ENCODE measurements around the gene AGK. TPM values are rescaled to one million over a fixed set of nuclear protein-coding genes. Genes with fewer than 3 reads are reported as not detected.
A peak's percentile ranks its signal among the peaks of the same experiment; 100 is the strongest.

AGK gene
- total RNA-seq, 5 donors from 2014 or later (not counting 1 experiment from before 2014, with no cell fraction given), result 22.1 to 39.7 (median 28.8) TPM

- Mint-ChIP-seq H3K4me1 (peaks cover 6 to 10% (median 6%) of the 10 kb centered on the region in 3 donors), H3K9me3 (no peaks in the 10 kb centered on the region), H3K27me3 (no peaks in the 10 kb centered on the region), H3K27ac (peak overlapping the region; percentile 30 to 63), H3K36me3 (peaks cover 16% of the 10 kb centered on the region), H3K4me3 (no peak overlapping the region)
- no peak overlapping the region for H3K27ac ChIP-seq (ENCODE audit: low read length)
- 100% methylated on average over 1 of the region's 6 CpGs for WGBS (ENCODE audit: insufficient coverage)
- peaks cover 4 to 23% of the 10 kb centered on the region in 2 donors for H3K36me3 ChIP-seq (ENCODE audit: control insufficient read depth in 2 of 2, extremely low read depth in 1 of 2, insufficient read depth in 1 of 2, low read length in 1 of 2)
- no peak overlapping the region for H3K4me3 ChIP-seq (ENCODE audit: control insufficient read depth in 1 of 2, extremely low read depth in 1 of 2, low read length in 1 of 2)
- ATAC-seq (replicated peaks in 1 of 4), result peak in 1 of 4 experiments; percentile 35
- H3K9me3 ChIP-seq, result no peaks in the 10 kb centered on the region
- no peaks in the 10 kb centered on the region for H3K27me3 ChIP-seq (replicated peaks in 1 of 2; ENCODE audit: control insufficient read depth in 2 of 2, extremely low read depth in 1 of 2, insufficient read depth in 2 of 2, low read length in 1 of 2)
- no peaks in the 10 kb centered on the region for H3K4me1 ChIP-seq (ENCODE audit: control insufficient read depth in 1 of 2, extremely low read depth in 1 of 2, insufficient read depth in 2 of 2, low read length in 2 of 2)
- ChIA-PET CTCF (interaction anchor here (0.7 to 2.1 kb wide), 4 partner anchors 12 to 136 kb away, joined by 3 to 5 read pairs (median 4); partner anchors contain the start of gene SSBP1 (in 1 of the 2)), POLR2A (interaction anchor here in 1 of 2 donors (0.6 kb wide), 2 partner anchors 70 to 174 kb away, joined by 3 to 6 read pairs; no protein-coding TSS in a partner anchor)
- DNase-seq, result peak in 6 of 35 experiments; percentile 6 to 38 (median 16)
Measured at GRCh38 chr7:141649865-141650634, 98.8 kb downstream of the AGK start.

GRCh38 chr7:141651417-141651816, 100.2 kb downstream of the AGK start:
- peak overlapping the region in 1 of 2 donors; percentile 12 for H3K27ac Mint-ChIP-seq
- DNase-seq (no peak), ATAC-seq (replicated peaks in 1 of 4) (no peak)
- no peak overlapping the region for H3K27ac ChIP-seq (ENCODE audit: low read length)
- H3K4me3 ChIP-seq (ENCODE audit: control insufficient read depth in 1 of 2, extremely low read depth in 1 of 2, low read length in 1 of 2), result no peak overlapping the region
- no peaks in the 10 kb centered on the region for H3K9me3 Mint-ChIP-seq
- H3K4me3 Mint-ChIP-seq, result no peak overlapping the region
- H3K36me3 Mint-ChIP-seq, result peaks cover 19% of the 10 kb centered on the region
- CTCF ChIA-PET, result interaction anchor here (0.7 to 1.6 kb wide), 3 partner anchors 9 to 89 kb away, joined by 3 to 5 read pairs (median 3); partner anchors contain the start of gene SSBP1 (in 1 of the 2)
- no peaks in the 10 kb centered on the region for H3K9me3 ChIP-seq
- H3K27me3 ChIP-seq (replicated peaks in 1 of 2; ENCODE audit: control insufficient read depth in 2 of 2, extremely low read depth in 1 of 2, insufficient read depth in 2 of 2, low read length in 1 of 2), result no peaks in the 10 kb centered on the region
- H3K36me3 ChIP-seq (ENCODE audit: control insufficient read depth in 2 of 2, extremely low read depth in 1 of 2, insufficient read depth in 1 of 2, low read length in 1 of 2), result peaks cover 4 to 25% of the 10 kb centered on the region in 2 donors
- WGBS (ENCODE audit: insufficient coverage), result 95% methylated on average over 9 of the region's 9 CpGs
- peaks cover 6 to 10% (median 6%) of the 10 kb centered on the region in 3 donors for H3K4me1 Mint-ChIP-seq
- H3K27me3 Mint-ChIP-seq, result no peaks in the 10 kb centered on the region
- no peaks in the 10 kb centered on the region for H3K4me1 ChIP-seq (ENCODE audit: control insufficient read depth in 1 of 2, extremely low read depth in 1 of 2, insufficient read depth in 2 of 2, low read length in 2 of 2)
- POLR2A ChIA-PET, result interaction anchor here in 1 of 2 donors (0.6 kb wide), 1 partner anchor 133 kb away, joined by 3 read pairs; no protein-coding TSS in a partner anchor

- CTCF ChIA-PET, result interaction anchor here (1.5 to 3.0 kb wide), 2 partner anchors 7 to 85 kb away, joined by 3 to 39 read pairs; partner anchors contain the start of gene SSBP1 (in 1 of the 2)
Measured at GRCh38 chr7:141652691-141653090, 101.5 kb downstream of the AGK start.

GRCh38 chr7:141654551-141654950, 103.3 kb downstream of the AGK start:
- peaks cover 16% of the 10 kb centered on the region for H3K36me3 Mint-ChIP-seq
- DNase-seq (peak; percentile 14 to 80 (median 62)), ATAC-seq (replicated peaks in 1 of 4) (peak; percentile 86 to 96 (median 93))
- CTCF ChIA-PET, result interaction anchor here (0.5 to 3.2 kb wide), 24 partner anchors 11 to 1634 kb away, joined by 3 to 39 read pairs (median 4); partner anchors contain the start of genes CASP2 (in 1 of the 2), DENND11 (in 1 of the 2) and SSBP1 (in 1 of the 2)
- H3K36me3 ChIP-seq (ENCODE audit: control insufficient read depth in 2 of 2, extremely low read depth in 1 of 2, insufficient read depth in 1 of 2, low read length in 1 of 2), result peaks cover 5 to 39% of the 10 kb centered on the region in 2 donors
- H3K4me3 ChIP-seq (ENCODE audit: control insufficient read depth in 1 of 2, extremely low read depth in 1 of 2, low read length in 1 of 2), result no peak overlapping the region
- POLR2A ChIA-PET, result interaction anchor here (1.0 to 1.1 kb wide), 2 partner anchors 48 to 84 kb away, joined by 3 to 8 read pairs; partner anchors contain the start of gene SSBP1 (in 1 of the 2)
- H3K27me3 ChIP-seq (replicated peaks in 1 of 2; ENCODE audit: control insufficient read depth in 2 of 2, extremely low read depth in 1 of 2, insufficient read depth in 2 of 2, low read length in 1 of 2), result no peaks in the 10 kb centered on the region
- no peaks in the 10 kb centered on the region for H3K27me3 Mint-ChIP-seq
- H3K4me3 Mint-ChIP-seq, result no peak overlapping the region
- H3K27ac ChIP-seq (ENCODE audit: low read length), result no peak overlapping the region
- peak overlapping the region; percentile 30 to 82 for H3K27ac Mint-ChIP-seq
- no peaks in the 10 kb centered on the region for H3K9me3 ChIP-seq
- no peaks in the 10 kb centered on the region for H3K9me3 Mint-ChIP-seq
- H3K4me1 Mint-ChIP-seq, result peaks cover 6 to 10% (median 6%) of the 10 kb centered on the region in 3 donors
- WGBS (ENCODE audit: insufficient coverage), result no CpG with 5 or more reads among the region's 3 CpGs
- no peaks in the 10 kb centered on the region for H3K4me1 ChIP-seq (ENCODE audit: control insufficient read depth in 1 of 2, extremely low read depth in 1 of 2, insufficient read depth in 2 of 2, low read length in 2 of 2)

More at GRCh38 chr7:141652691-141653090, 101.5 kb downstream of the AGK start:
- H3K27me3 ChIP-seq (replicated peaks in 1 of 2; ENCODE audit: control insufficient read depth in 2 of 2, extremely low read depth in 1 of 2, insufficient read depth in 2 of 2, low read length in 1 of 2), result no peaks in the 10 kb centered on the region
- H3K9me3 ChIP-seq, result no peaks in the 10 kb centered on the region
- POLR2A ChIA-PET, result interaction anchor here in 1 of 2 donors (1.1 kb wide), 1 partner anchor 86 kb away, joined by 3 read pairs; the partner anchor contains the start of gene SSBP1
- Mint-ChIP-seq H3K27me3 (no peaks in the 10 kb centered on the region), H3K9me3 (no peaks in the 10 kb centered on the region), H3K4me1 (peaks cover 6 to 10% (median 6%) of the 10 kb centered on the region in 3 donors), H3K36me3 (peaks cover 19% of the 10 kb centered on the region), H3K4me3 (no peak overlapping the region), H3K27ac (no peak overlapping the region)
- H3K36me3 ChIP-seq (ENCODE audit: control insufficient read depth in 2 of 2, extremely low read depth in 1 of 2, insufficient read depth in 1 of 2, low read length in 1 of 2), result peaks cover 4 to 28% of the 10 kb centered on the region in 2 donors
- ATAC-seq (replicated peaks in 1 of 4) (no peak), DNase-seq (no peak)
- no peak overlapping the region for H3K27ac ChIP-seq (ENCODE audit: low read length)
- no peaks in the 10 kb centered on the region for H3K4me1 ChIP-seq (ENCODE audit: control insufficient read depth in 1 of 2, extremely low read depth in 1 of 2, insufficient read depth in 2 of 2, low read length in 2 of 2)
- no peak overlapping the region for H3K4me3 ChIP-seq (ENCODE audit: control insufficient read depth in 1 of 2, extremely low read depth in 1 of 2, low read length in 1 of 2)
- WGBS (ENCODE audit: insufficient coverage), result 91% methylated on average over 3 of the region's 3 CpGs

GRCh38 chr7:141659501-141659900, 108.3 kb downstream of the AGK start:
- no peak overlapping the region for H3K4me3 ChIP-seq (ENCODE audit: control insufficient read depth in 1 of 2, extremely low read depth in 1 of 2, low read length in 1 of 2)
- Mint-ChIP-seq H3K27me3 (no peaks in the 10 kb centered on the region), H3K4me1 (peaks cover 5 to 8% (median 7%) of the 10 kb centered on the region in 3 donors), H3K9me3 (no peaks in the 10 kb centered on the region), H3K4me3 (no peak overlapping the region), H3K36me3 (peaks cover 35% of the 10 kb centered on the region), H3K27ac (peak overlapping the region; percentile 53 to 64)
- no peaks in the 10 kb centered on the region for H3K9me3 ChIP-seq
- no peaks in the 10 kb centered on the region for H3K4me1 ChIP-seq (ENCODE audit: control insufficient read depth in 1 of 2, extremely low read depth in 1 of 2, insufficient read depth in 2 of 2, low read length in 2 of 2)
- no peak for ATAC-seq (replicated peaks in 1 of 4)
- ChIA-PET POLR2A (no interaction called here), CTCF (interaction anchor here (1.1 to 1.2 kb wide), 2 partner anchors 8 to 11 kb away, joined by 3 read pairs; no protein-coding TSS in a partner anchor)
- 80% methylated on average over 6 of the region's 6 CpGs for WGBS (ENCODE audit: insufficient coverage)
- peaks cover 3 to 62% of the 10 kb centered on the region in 2 donors for H3K36me3 ChIP-seq (ENCODE audit: control insufficient read depth in 2 of 2, extremely low read depth in 1 of 2, insufficient read depth in 1 of 2, low read length in 1 of 2)
- no peaks in the 10 kb centered on the region for H3K27me3 ChIP-seq (replicated peaks in 1 of 2; ENCODE audit: control insufficient read depth in 2 of 2, extremely low read depth in 1 of 2, insufficient read depth in 2 of 2, low read length in 1 of 2)
- no peak overlapping the region for H3K27ac ChIP-seq (ENCODE audit: low read length)
- no peak for DNase-seq

- ChIA-PET POLR2A (no interaction called here), CTCF (interaction anchor here (0.6 to 1.2 kb wide), 2 partner anchors 8 to 134 kb away, joined by 3 to 4 read pairs; no protein-coding TSS in a partner anchor)
- Histone ChIP-seq H3K27me3 (replicated peaks in 1 of 2; ENCODE audit: control insufficient read depth in 2 of 2, extremely low read depth in 1 of 2, insufficient read depth in 2 of 2, low read length in 1 of 2) (no peaks in the 10 kb centered on the region), H3K36me3 (ENCODE audit: control insufficient read depth in 2 of 2, extremely low read depth in 1 of 2, insufficient read depth in 1 of 2, low read length in 1 of 2) (peaks cover 9 to 69% of the 10 kb centered on the region in 2 donors), H3K4me1 (ENCODE audit: control insufficient read depth in 1 of 2, extremely low read depth in 1 of 2, insufficient read depth in 2 of 2, low read length in 2 of 2) (no peaks in the 10 kb centered on the region), H3K4me3 (ENCODE audit: control insufficient read depth in 1 of 2, extremely low read depth in 1 of 2, low read length in 1 of 2) (no peak overlapping the region), H3K27ac (ENCODE audit: low read length) (no peak overlapping the region), H3K9me3 (no peaks in the 10 kb centered on the region)
- H3K9me3 Mint-ChIP-seq, result no peaks in the 10 kb centered on the region
- no peak for ATAC-seq (replicated peaks in 1 of 4)
- WGBS (ENCODE audit: insufficient coverage), result 61% methylated on average over 4 of the region's 4 CpGs
- peaks cover 0 to 4% (median 4%) of the 10 kb centered on the region in 3 donors for H3K4me1 Mint-ChIP-seq
- H3K4me3 Mint-ChIP-seq, result no peak overlapping the region
- H3K27ac Mint-ChIP-seq, result peak overlapping the region; percentile 24 to 64
- H3K36me3 Mint-ChIP-seq, result peaks cover 32% of the 10 kb centered on the region
- no peaks in the 10 kb centered on the region for H3K27me3 Mint-ChIP-seq
- DNase-seq, result no peak
Measured at GRCh38 chr7:141660259-141660658, 109.0 kb downstream of the AGK start.

Data from T-cell (primary cell).